Esophagus squamous epithelium (tissue), 5 donors: Measurements from ENCODE around the gene GALNT10. TPM values are rescaled to one million over a fixed set of nuclear protein-coding genes. Genes with fewer than 3 reads are reported as not detected.

Source experiments
- DNase-seq: peaks from one replicate; lab custom pipeline; 2025; lab: John Stamatoyannopoulos, UW
- H3K27ac ChIP-seq, 4 donors: fragments of 200-600 bp; sonication (generic); one replicate each; pipeline ENCODE4 v1.5.1; 2016 to 2019; ENCODE audit warnings: mild to moderate bottlenecking in 1 of 4
- H3K27me3 ChIP-seq, 4 donors: fragments of 200-600 bp; sonication (generic); 1 replicate in 3 of 4; 2 replicates in 1 of 4; pipeline versions ENCODE4 v1.5.1 to v1.6.0; 2017 to 2021; ENCODE audit warnings: antibody characterized with exemption in 1 of 4
- H3K36me3 ChIP-seq, 3 donors: fragments of 200-600 bp; sonication (generic); one replicate each; pipeline ENCODE4 v1.5.1; 2016 to 2019
- H3K4me1 ChIP-seq, 3 donors: fragments of 200-600 bp; sonication (generic); one replicate each; pipeline ENCODE4 v1.5.1; 2017 to 2019
- H3K4me3 ChIP-seq, 4 donors: fragments of 200-600 bp; sonication (generic); 1 replicate in 3 of 4; 2 replicates in 1 of 4; pipeline ENCODE4 v1.5.1; 2016 to 2019; ENCODE audit warnings: mild to moderate bottlenecking in 2 of 4, moderate library complexity in 1 of 4
- H3K9me3 ChIP-seq, 3 donors: fragments of 200-600 bp; sonication (generic); one replicate each; pipeline ENCODE4 v1.5.1; 2016 to 2019
- CTCF ChIP-seq, 6 experiments: fragments of 450-650 bp in 4 of 6; fragments of 200-600 bp in 2 of 6; sonication (generic) in 2 of 6; IDR thresholded peaks; one replicate each; pipeline ENCODE4 v1.5.1; 2016 to 2019; ENCODE audit warnings: antibody characterized with exemption in 6 of 6, mild to moderate bottlenecking in 4 of 6, moderate library complexity in 4 of 6
- POLR2A ChIP-seq, 4 donors: fragments of 450-650 bp; IDR thresholded peaks; one replicate each; pipeline ENCODE4 v1.6.1; 2017; ENCODE audit warnings: antibody characterized with exemption in 4 of 4, mild to moderate bottlenecking in 4 of 4, moderate library complexity in 3 of 4
- WGBS, 2 donors: methylation state at CpG; one replicate each; pipeline ENCODE4 v1.1.5; 2018; 5-methylcytosine and 5-hydroxymethylcytosine counted together
- intact Hi-C: fragments of 100-400 bp; cut with DNase I; formaldehyde crosslinking; loops from one replicate; pipeline ENCODE4 v1.15.0; 2022
- total RNA-seq, 4 donors: library from RNA; depleted of rRNA; stranded (reverse); fragments of >200 nt; gene quantifications; one replicate each; pipeline ENCODE4 v1.1.0, GENCODE V29; 2016
- donor health status: DM: yes; HTN: yes; CAD: no.

The GALNT10 gene
- total RNA-seq, 4 donors from 2014 or later, result 3.6 to 47.2 (median 9.0) TPM

- WGBS, 2 donors, result 83% methylated on average over 1 of the region's 1 CpG; no CpG with 5 or more reads in 1 of the 2 donors
- no peak overlapping the region for H3K4me3 ChIP-seq
- no peak for DNase-seq
- peaks cover 0 to 52% (median 0%) of the 10 kb centered on the region in 3 donors for H3K36me3 ChIP-seq
- intact Hi-C loops, result no loop called here
- H3K27me3 ChIP-seq, result no peaks in the 10 kb centered on the region
- H3K27ac ChIP-seq, result no peak overlapping the region
- no peaks in the 10 kb centered on the region for H3K4me1 ChIP-seq
- TF ChIP-seq CTCF (IDR thresholded peaks at IDR 0.05) (no peak), POLR2A (IDR thresholded peaks at IDR 0.05) (no peak)
- H3K9me3 ChIP-seq, result no peaks in the 10 kb centered on the region
Measured at GRCh38 chr5:154421868-154422267, 231.3 kb downstream of the GALNT10 start.

- Histone ChIP-seq H3K4me3 (no peak overlapping the region), H3K27ac (no peak overlapping the region), H3K4me1 (no peaks in the 10 kb centered on the region), H3K27me3 (no peaks in the 10 kb centered on the region), H3K36me3 (peaks cover 0 to 48% (median 0%) of the 10 kb centered on the region in 3 donors), H3K9me3 (no peaks in the 10 kb centered on the region)
- DNase-seq, result no peak
- intact Hi-C loops, result no loop called here
- 82 to 84% methylated on average over 2 of the region's 2 CpGs for WGBS, 2 donors
- TF ChIP-seq POLR2A (IDR thresholded peaks at IDR 0.05), result no peak
- no peak for TF ChIP-seq CTCF (IDR thresholded peaks at IDR 0.05)
Measured at GRCh38 chr5:154422298-154422697, 231.8 kb downstream of the GALNT10 start.

DNA sequence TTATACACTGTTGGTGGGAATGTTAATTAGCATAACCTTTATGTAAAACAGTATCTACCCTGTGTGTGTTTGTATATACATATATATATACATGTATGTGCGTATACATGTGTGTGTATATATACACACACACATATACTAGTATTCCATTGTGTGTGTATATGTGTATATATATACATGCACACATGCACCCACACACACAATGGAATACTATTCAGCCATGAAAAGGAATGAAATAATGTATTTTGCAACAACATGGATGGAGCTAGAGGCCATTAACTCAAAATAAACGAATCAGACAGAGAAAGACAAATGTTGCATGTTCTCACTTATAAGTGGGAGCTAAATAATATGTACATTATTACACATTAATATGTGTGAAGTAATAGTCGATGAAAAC lies 237.7 kb downstream of the GALNT10 start:
- H3K9me3 ChIP-seq, result no peaks in the 10 kb centered on the region
- H3K36me3 ChIP-seq, result peaks cover 0 to 10% (median 0%) of the 10 kb centered on the region in 3 donors
- no peak for TF ChIP-seq CTCF (IDR thresholded peaks at IDR 0.05)
- TF ChIP-seq POLR2A (IDR thresholded peaks at IDR 0.05), result no peak
- H3K27ac ChIP-seq, result no peak overlapping the region
- intact Hi-C loops, result no loop called here
- no peaks in the 10 kb centered on the region for H3K4me1 ChIP-seq
- no peaks in the 10 kb centered on the region for H3K27me3 ChIP-seq
- H3K4me3 ChIP-seq, result no peak overlapping the region
- no peak for DNase-seq
- WGBS, 2 donors, result 88 to 95% methylated on average over 3 of the region's 3 CpGs

GRCh38 chr5:154429341-154429740 lies 238.8 kb downstream of the GALNT10 start:
- WGBS, 2 donors, result 82 to 88% methylated on average over 1 of the region's 1 CpG

GRCh38 chr5:154430466-154430865 lies 239.9 kb downstream of the GALNT10 start:
- no peaks in the 10 kb centered on the region for H3K4me1 ChIP-seq
- TF ChIP-seq CTCF (IDR thresholded peaks at IDR 0.05), result no peak
- TF ChIP-seq POLR2A (IDR thresholded peaks at IDR 0.05), result no peak
- peaks cover 0 to 26% (median 0%) of the 10 kb centered on the region in 3 donors for H3K36me3 ChIP-seq
- intact Hi-C loops, result no loop called here
- H3K4me3 ChIP-seq, result no peak overlapping the region
- no peaks in the 10 kb centered on the region for H3K9me3 ChIP-seq
- 48 to 64% methylated on average over 4 of the region's 4 CpGs for WGBS, 2 donors
- no peak for DNase-seq
- H3K27ac ChIP-seq, result no peak overlapping the region
- H3K27me3 ChIP-seq, result no peaks in the 10 kb centered on the region

More at GRCh38 chr5:154429341-154429740, 238.8 kb downstream of the GALNT10 start:
- H3K9me3 ChIP-seq, result no peaks in the 10 kb centered on the region
- peaks cover 0 to 15% (median 0%) of the 10 kb centered on the region in 3 donors for H3K36me3 ChIP-seq
- TF ChIP-seq CTCF (IDR thresholded peaks at IDR 0.05) (no peak), POLR2A (IDR thresholded peaks at IDR 0.05) (no peak)
- H3K27ac ChIP-seq, result no peak overlapping the region
- no peak for DNase-seq
- H3K4me3 ChIP-seq, result no peak overlapping the region
- no peaks in the 10 kb centered on the region for H3K27me3 ChIP-seq
- H3K4me1 ChIP-seq, result no peaks in the 10 kb centered on the region
- intact Hi-C loops, result no loop called here
